GM18519 (cell line): ENCODE measurements around the gene BLOC1S4.
"Not testable (repeated sequence)": the region's sequence is repeated elsewhere in the genome, so short reads cannot be mapped to it uniquely, and the experiment has no call there.

ENCODE experiments used
- ATAC-seq: cut with Tn5 transposase; IDR thresholded peaks from one replicate; pipeline ENCODE4 v1.9.1; 2021; ENCODE audit warnings: mild to moderate bottlenecking, moderate library complexity; ENCODE audit not compliant: unreplicated experiment, low FRiP score

Gene BLOC1S4

DNA sequence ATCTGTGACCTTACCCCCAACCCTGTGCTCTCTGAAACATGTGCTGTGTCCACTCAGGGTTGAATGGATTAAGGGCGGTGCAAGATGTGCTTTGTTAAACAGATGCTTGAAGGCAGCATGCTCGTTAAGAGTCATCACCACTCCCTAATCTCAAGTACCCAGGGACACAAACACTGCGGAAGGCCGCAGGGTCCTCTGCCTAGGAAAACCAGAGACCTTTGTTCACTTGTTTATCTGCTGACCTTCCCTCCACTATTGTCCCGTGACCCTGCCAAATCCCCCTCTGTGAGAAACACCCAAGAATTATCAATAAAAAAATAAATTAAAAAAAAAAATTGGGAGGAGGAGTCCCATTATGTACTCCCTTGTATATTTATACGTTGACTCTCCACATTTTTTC, 40.4 kb downstream of the BLOC1S4 start:
- not testable (repeated sequence) for ATAC-seq

DNA sequence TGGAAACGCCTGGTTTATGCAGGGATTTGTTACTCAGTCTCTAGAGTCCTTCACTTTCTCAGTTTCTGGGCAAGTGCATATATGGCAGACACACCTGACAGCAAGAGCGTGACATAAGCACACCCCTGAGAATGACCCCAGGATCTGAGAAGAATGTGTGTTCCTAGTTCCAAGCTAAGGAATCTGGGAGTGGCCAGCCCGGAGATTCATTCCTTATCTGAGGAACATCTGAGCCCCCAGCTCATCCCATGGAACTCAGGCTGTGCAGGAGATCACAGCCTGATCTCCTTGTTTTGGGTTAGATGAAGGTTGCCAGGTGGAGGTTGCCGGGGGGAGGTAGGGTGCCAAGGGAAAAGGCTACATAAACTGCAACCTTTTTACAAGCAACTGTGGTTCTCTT, 42.8 kb downstream of the BLOC1S4 start:
- ATAC-seq: no peak

DNA sequence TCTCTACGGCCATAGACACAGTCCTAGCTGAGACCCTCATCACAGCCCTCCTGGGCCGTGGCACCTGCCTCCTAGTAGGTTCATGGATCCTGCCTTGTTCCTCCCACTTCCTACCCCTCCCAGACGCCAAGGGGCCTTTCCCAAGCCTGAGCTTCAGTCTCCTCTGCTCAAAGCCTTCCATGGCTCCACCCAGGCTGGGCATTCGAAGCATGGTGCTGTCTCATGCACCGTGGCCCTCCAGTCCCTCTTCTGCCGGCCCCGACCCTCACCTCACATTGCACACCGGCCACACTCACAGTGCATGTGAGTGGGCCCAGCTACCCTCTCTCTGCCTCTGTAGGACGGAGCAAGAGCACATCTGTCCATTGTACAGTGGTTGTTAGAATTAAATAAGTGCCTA, 44.9 kb downstream of the BLOC1S4 start:
- no peak for ATAC-seq

DNA sequence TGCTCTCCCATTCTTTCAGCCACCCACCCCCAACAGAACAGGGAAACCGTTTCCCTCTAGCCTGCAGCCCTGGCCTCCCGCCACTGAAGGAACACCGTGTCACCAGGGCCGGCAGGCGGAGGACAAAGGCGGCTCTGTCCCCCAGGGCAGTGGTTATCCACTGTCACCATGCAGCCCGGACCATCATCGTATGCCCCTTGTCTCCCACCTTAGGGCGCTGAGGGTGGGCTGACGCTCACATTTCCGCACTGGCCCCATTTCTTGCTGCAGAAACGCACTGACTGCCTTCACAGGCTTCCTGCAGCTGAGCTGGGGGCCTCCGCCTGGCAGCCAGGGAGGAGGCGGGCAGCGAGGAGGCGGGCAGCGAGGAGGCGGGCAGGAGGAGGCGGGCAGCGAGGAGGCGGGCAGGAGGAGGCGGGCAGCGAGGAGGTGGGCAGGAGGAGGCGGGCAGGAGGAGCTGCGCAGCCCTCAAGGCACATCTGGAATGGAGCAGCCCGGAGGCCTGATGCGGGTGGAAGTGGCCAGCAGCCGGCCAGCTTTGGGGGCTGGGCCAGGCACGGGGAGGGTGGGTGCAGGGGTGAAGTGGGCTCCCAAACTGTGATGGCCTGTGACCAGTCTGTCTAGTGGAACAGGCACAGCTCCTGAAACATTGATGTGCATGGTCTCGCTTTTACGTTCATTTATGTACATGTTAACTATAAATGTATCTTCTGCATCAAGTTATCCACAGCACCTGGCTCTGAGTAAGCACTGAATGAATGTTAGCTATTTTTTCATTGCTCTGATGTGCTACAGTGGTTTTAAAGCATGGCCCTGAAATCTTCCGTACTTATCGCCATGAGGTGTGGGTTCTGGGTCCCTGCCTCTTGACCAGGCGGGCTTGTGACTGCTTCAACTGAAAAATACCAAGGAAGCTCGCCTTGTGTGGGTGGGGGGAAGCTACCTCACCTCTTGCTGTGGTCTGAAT, 46.0 kb downstream of the BLOC1S4 start:
- ATAC-seq: no peak

DNA sequence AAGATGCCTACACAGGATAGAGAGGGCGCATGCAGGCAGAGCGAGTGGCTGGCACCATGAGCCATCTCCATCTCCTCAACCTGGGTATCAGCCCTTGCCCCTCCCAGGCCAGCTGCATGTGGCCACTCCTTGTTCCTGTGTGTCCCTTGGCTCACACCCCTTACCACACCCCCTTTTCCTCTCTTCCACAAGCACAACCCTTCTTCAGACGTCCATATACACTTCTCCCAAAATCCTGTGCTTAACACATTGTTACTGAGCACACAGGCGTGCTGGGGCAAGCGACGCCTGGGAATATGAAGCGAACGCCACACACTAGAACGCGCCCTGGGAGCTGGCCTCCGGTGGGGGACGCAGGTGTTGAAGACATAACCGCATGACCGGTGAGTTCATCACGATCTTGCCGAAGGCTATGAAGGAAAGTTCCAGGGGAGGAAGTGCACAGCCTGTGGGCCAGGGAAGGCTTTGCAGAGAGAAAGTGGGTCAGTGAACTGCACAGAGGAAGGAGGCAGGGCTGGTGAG, 47.4 kb downstream of the BLOC1S4 start:
- ATAC-seq: no peak

DNA sequence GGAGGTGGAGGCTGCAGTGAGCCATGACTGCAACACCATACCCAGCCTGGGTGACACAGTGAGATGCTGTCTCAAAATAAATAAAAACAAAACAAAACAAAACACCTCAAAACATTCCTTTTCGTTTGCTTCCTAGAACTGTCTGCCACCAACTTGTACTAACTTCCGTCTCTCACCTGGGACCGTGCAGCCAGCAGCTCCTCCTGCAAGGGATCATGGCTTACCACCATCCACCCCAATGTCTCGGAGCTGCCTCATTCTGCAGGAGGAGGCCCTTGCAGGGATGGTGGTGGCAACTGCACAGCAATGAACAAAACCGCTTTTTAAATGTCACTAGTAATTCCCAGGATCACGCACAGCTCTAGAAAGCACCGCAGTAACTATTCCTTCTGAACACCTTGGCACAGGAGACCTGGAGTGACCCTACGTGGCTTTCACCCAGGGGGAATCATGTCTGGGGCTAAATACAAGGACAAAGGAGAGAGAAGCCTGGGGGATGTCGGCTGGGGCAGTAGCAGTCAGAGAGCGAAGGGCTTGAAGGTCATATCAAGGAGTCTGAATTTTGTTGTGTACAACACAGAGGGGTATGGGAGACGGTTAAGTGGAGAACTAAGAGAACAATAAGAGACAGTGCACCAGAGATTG, 49.1 kb downstream of the BLOC1S4 start:
- no peak for ATAC-seq

DNA sequence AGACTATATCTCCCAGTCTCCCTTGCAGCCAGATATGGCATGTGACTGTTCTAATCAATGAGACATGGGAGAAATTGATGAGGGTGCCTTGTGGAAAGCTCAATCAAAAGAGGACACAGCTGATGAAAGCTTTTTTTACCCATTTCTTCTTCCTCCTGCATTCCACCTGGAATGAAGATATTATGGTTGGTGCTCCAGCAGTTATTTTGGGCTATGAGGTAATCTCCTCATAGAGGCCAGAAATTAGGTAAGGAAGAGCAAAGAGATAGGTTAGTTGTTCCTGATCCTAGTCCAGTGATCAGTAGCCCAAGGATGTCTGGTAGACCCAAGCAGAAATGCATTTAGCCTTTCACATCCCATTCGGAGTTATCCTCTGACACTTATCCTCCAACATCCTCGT, 49.7 kb downstream of the BLOC1S4 start:
- no peak for ATAC-seq
